Activated CD8-positive, alpha-beta T cell treated with anti-CD3 and anti-CD28 coated beads, Interleukin-2, amount 10 ng/mL, durations not matched to agents 7 days and 5 days (primary cell): ENCODE results near the gene USP14. TPM values are rescaled to one million over a fixed set of nuclear protein-coding genes. Genes with fewer than 3 reads are reported as not detected.

Experiments used
- ATAC-seq: fragments of 150-1000 bp; cut with Tn5 transposase; one replicate; pipeline ENCODE4 v1.10.0; 2021; ENCODE audit warnings: moderate library complexity
- CTCF ChIA-PET: fragments of 350-600 bp; sonication (Branson Sonifier 250); formaldehyde crosslinking; loops from one replicate; lab custom pipeline; 2021; ENCODE audit warnings: antibody characterized with exemption; lab: Charles Lee
- POLR2A ChIA-PET: fragments of 350-600 bp; sonication (Branson Sonifier 250); formaldehyde crosslinking; loops from one replicate; lab custom pipeline; 2021; ENCODE audit warnings: antibody characterized with exemption; lab: Charles Lee
- DNase-seq: peaks from one replicate; pipeline ENCODE4 v3.0.0-alpha.2; 2020
- H3K27ac Mint-ChIP-seq: one replicate; pipeline ENCODE4 v1.8.0; 2021; ENCODE audit warnings: mild to moderate bottlenecking, mixed read lengths
- H3K27me3 Mint-ChIP-seq: one replicate; pipeline ENCODE4 v1.8.0; 2021; ENCODE audit warnings: low read depth, mixed read lengths
- H3K36me3 Mint-ChIP-seq: one replicate; pipeline ENCODE4 v1.8.0; 2021; ENCODE audit warnings: low read depth, mixed read lengths
- H3K4me1 Mint-ChIP-seq: one replicate; pipeline ENCODE4 v1.8.0; 2021; ENCODE audit warnings: low read depth, mixed read lengths
- H3K4me3 Mint-ChIP-seq: one replicate; pipeline ENCODE4 v1.8.0; 2021; ENCODE audit warnings: mild to moderate bottlenecking, mixed read lengths
- H3K9me3 Mint-ChIP-seq: one replicate; pipeline ENCODE4 v1.8.0; 2022; ENCODE audit warnings: mixed read lengths; ENCODE audit not compliant: insufficient read depth
- microRNA-seq: library from miRNA; unstranded; fragments of <30 nt; microRNA quantifications from one replicate; pipeline ENCODE4 v1.2.0, GENCODE V29; 2022
- total RNA-seq, 2 experiments: library from RNA; stranded (reverse); gene quantifications; one replicate each; pipeline ENCODE4 v1.2.3, GENCODE V29; 2021

Gene USP14
- total RNA-seq, 2 experiments from 2014 or later: 71.9 to 82.7 TPM

- POLR2A ChIA-PET: interaction anchor here (0.7 kb wide), 1 partner anchor 23 kb away, joined by 3 read pairs; the partner anchor contains the start of gene THOC1
- DNase-seq (no peak), ATAC-seq (no peak)
- Mint-ChIP-seq H3K4me3 (no peak overlapping the region), H3K9me3 (no peaks in the 10 kb centered on the region), H3K4me1 (no peaks in the 10 kb centered on the region), H3K27ac (no peak overlapping the region), H3K36me3 (peaks cover 43% of the 10 kb centered on the region), H3K27me3 (no peaks in the 10 kb centered on the region)
- CTCF ChIA-PET: no interaction called here
These were observed 87.0 kb downstream of the USP14 start for GRCh38 chr18:245282-245847.

- Mint-ChIP-seq H3K27me3 (no peaks in the 10 kb centered on the region), H3K9me3 (no peaks in the 10 kb centered on the region), H3K27ac (no peak overlapping the region), H3K4me1 (no peaks in the 10 kb centered on the region), H3K36me3 (peaks cover 47% of the 10 kb centered on the region), H3K4me3 (no peak overlapping the region)
- ChIA-PET CTCF (interaction anchor here (1.2 kb wide), 1 partner anchor 14 kb away, joined by 3 read pairs; no protein-coding TSS in a partner anchor), POLR2A (interaction anchor here (1.4 kb wide), 1 partner anchor 20 kb away, joined by 6 read pairs; the partner anchor contains the start of gene THOC1)
- DNase-seq: no peak
- ATAC-seq: no peak
These were observed 89.7 kb downstream of the USP14 start for GRCh38 chr18:248053-248452.

DNA sequence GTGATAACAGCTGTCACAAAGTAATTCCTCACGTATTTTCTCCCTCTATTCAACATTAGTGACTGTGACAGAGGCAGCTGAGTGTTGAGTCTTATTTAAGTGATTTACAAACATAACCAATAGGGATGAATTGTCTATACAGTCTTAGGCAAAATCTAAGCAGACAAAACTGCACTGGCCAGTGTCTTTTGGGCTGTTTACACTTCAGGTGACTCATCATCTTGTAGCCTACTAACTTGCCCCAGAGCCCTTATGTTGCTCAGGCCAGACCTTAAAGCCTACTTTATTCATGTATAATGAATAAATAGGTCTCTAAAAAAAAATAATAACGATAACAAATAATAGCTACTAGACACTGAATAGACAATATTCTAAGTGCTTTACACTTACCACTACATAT is 92.3 kb downstream of the USP14 start:
- Mint-ChIP-seq H3K4me1 (no peaks in the 10 kb centered on the region), H3K9me3 (no peaks in the 10 kb centered on the region), H3K4me3 (no peak overlapping the region), H3K27ac (no peak overlapping the region), H3K27me3 (no peaks in the 10 kb centered on the region), H3K36me3 (peaks cover 44% of the 10 kb centered on the region)
- CTCF ChIA-PET: no interaction called here
- no peak for DNase-seq
- POLR2A ChIA-PET: no interaction called here
- no peak for ATAC-seq

- no peak overlapping the region for H3K27ac Mint-ChIP-seq
- H3K4me3 Mint-ChIP-seq: no peak overlapping the region
- ChIA-PET POLR2A (no interaction called here), CTCF (interaction anchor here (0.6 kb wide), 1 partner anchor 572 kb away, joined by 4 read pairs; no protein-coding TSS in a partner anchor)
- DNase-seq: no peak
- H3K36me3 Mint-ChIP-seq: peaks cover 48% of the 10 kb centered on the region
- no peak for ATAC-seq
- no peaks in the 10 kb centered on the region for H3K27me3 Mint-ChIP-seq
- no peaks in the 10 kb centered on the region for H3K9me3 Mint-ChIP-seq
- H3K4me1 Mint-ChIP-seq: no peaks in the 10 kb centered on the region
These were observed 93.2 kb downstream of the USP14 start for GRCh38 chr18:251572-251971.

- H3K4me1 Mint-ChIP-seq: no peaks in the 10 kb centered on the region
- H3K4me3 Mint-ChIP-seq: no peak overlapping the region
- no peaks in the 10 kb centered on the region for H3K9me3 Mint-ChIP-seq
- no peaks in the 10 kb centered on the region for H3K27me3 Mint-ChIP-seq
- H3K27ac Mint-ChIP-seq: no peak overlapping the region
- ChIA-PET POLR2A (no interaction called here), CTCF (no interaction called here)
- DNase-seq (no peak), ATAC-seq (no peak)
- peaks cover 57% of the 10 kb centered on the region for H3K36me3 Mint-ChIP-seq
These were observed 94.8 kb downstream of the USP14 start for GRCh38 chr18:253121-253520.

- H3K4me1 Mint-ChIP-seq: no peaks in the 10 kb centered on the region
- peaks cover 58% of the 10 kb centered on the region for H3K36me3 Mint-ChIP-seq
- no peak overlapping the region for H3K27ac Mint-ChIP-seq
- CTCF ChIA-PET: no interaction called here
- no peak for DNase-seq
- H3K4me3 Mint-ChIP-seq: no peak overlapping the region
- POLR2A ChIA-PET: interaction anchor here (1.6 kb wide), 1 partner anchor 13 kb away, joined by 5 read pairs; the partner anchor contains the start of gene THOC1
- no peaks in the 10 kb centered on the region for H3K27me3 Mint-ChIP-seq
- H3K9me3 Mint-ChIP-seq: no peaks in the 10 kb centered on the region
- ATAC-seq: no peak
These were observed 96.8 kb downstream of the USP14 start for GRCh38 chr18:255171-255570.

DNA sequence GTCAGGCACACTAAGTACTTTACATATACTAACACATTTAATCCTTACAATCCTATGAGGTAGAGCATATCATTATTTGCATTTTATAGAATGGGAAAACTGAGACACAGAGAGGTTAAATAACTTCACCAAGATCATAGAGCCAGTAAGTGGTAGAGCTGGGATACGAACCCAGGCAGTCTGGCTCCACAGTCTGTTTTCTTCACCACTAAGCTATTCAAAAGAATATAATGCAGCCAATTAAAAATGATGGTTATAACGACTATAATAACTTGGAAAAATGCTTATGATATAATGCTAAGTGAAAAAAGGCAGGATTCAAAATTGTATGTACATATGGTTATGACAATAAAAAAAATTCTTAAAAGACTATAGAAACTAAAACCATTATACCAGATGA is 102.2 kb downstream of the USP14 start:
- DNase-seq (no peak), ATAC-seq (no peak)
- Mint-ChIP-seq H3K36me3 (peaks cover 46% of the 10 kb centered on the region), H3K9me3 (no peaks in the 10 kb centered on the region), H3K27ac (no peak overlapping the region), H3K4me3 (no peak overlapping the region), H3K27me3 (no peaks in the 10 kb centered on the region), H3K4me1 (no peaks in the 10 kb centered on the region)
- ChIA-PET POLR2A (interaction anchor here (0.6 kb wide), 1 partner anchor 17 kb away, joined by 5 read pairs; no protein-coding TSS in a partner anchor), CTCF (no interaction called here)

- H3K27me3 Mint-ChIP-seq: no peaks in the 10 kb centered on the region
- CTCF ChIA-PET: interaction anchor here (1.4 kb wide), 1 partner anchor 14 kb away, joined by 3 read pairs; no protein-coding TSS in a partner anchor
- POLR2A ChIA-PET: interaction anchor here (0.6 kb wide), 1 partner anchor 40 kb away, joined by 3 read pairs; no protein-coding TSS in a partner anchor
- H3K4me1 Mint-ChIP-seq: peaks cover 9% of the 10 kb centered on the region
- no peak overlapping the region for H3K4me3 Mint-ChIP-seq
- H3K27ac Mint-ChIP-seq: no peak overlapping the region
- DNase-seq (no peak), ATAC-seq (no peak)
- no peaks in the 10 kb centered on the region for H3K9me3 Mint-ChIP-seq
- H3K36me3 Mint-ChIP-seq: peaks cover 41% of the 10 kb centered on the region
These were observed 103.2 kb downstream of the USP14 start for GRCh38 chr18:261398-262073.

Small RNA genes within 50 kb of the gene (microRNA-seq; reads per million reads assigned to microRNA genes)
- not detected for gene MIR8078

Other genes starting within 250 kb of the USP14 start
- not detected for gene TUBB8B, start 108.9 kb upstream of the USP14 start, total RNA-seq
- gene THOC1, start 109.5 kb downstream of the USP14 start, total RNA-seq: 10 to 100 TPM; 43.6 to 49.4 TPM